HepG2 (cell line): ENCODE measurements around the gene DHRS11. TPM values are rescaled to one million over a fixed set of nuclear protein-coding genes. Genes with fewer than 3 reads are reported as not detected.
A peak's percentile ranks its signal among the peaks of the same experiment; 100 is the strongest.

Experiments
- DPF2 ChIP-seq: sonication (generic); formaldehyde crosslinking; IDR thresholded peaks from 2 replicates; pipeline ENCODE4 v1.4.0; 2020; ENCODE audit warnings: mild to moderate bottlenecking, low read depth, missing genetic modification reagents, borderline replicate concordance
- JUN ChIP-seq: sonication (generic); formaldehyde crosslinking; IDR thresholded peaks from 2 replicates; pipeline ENCODE4 v1.4.0; 2020; ENCODE audit warnings: mild to moderate bottlenecking, missing genetic modification reagents
- KAT8 ChIP-seq: IDR thresholded peaks from 2 replicates; pipeline ENCODE4 v1.6.1; 2016; ENCODE audit warnings: missing genetic modification reagents, missing compliant biosample characterization
- SMAD9 ChIP-seq: sonication (generic); formaldehyde crosslinking; IDR thresholded peaks from 2 replicates; pipeline ENCODE4 v1.5.1; 2020; ENCODE audit warnings: mild to moderate bottlenecking, missing genetic modification reagents
- U2AF1 ChIP-seq: fragments of 200-400 bp; formaldehyde crosslinking; optimal IDR thresholded peaks from 2 replicates; pipeline ENCODE3; 2017; ENCODE audit warnings: mild to moderate bottlenecking, low read depth, low read length
- ZFP37 ChIP-seq: sonication (generic); formaldehyde crosslinking; IDR thresholded peaks from 2 replicates; pipeline ENCODE4 v1.4.0; 2020; ENCODE audit warnings: missing genetic modification reagents, borderline replicate concordance
- ZNF24 ChIP-seq: fragments of 450-650 bp; IDR thresholded peaks from 2 replicates; pipeline ENCODE4 v1.6.1; 2017; ENCODE audit warnings: antibody characterized with exemption, mild to moderate bottlenecking
- ZNF333 ChIP-seq: sonication (generic); formaldehyde crosslinking; IDR thresholded peaks from 2 replicates; pipeline ENCODE4 v1.4.0; 2020; ENCODE audit warnings: mild to moderate bottlenecking, missing genetic modification reagents, borderline replicate concordance
- polyA plus RNA-seq, 8 experiments: library from polyadenylated mRNA; depleted of rRNA in 3 of 8; stranded (reverse) in 7 of 8; unstranded in 1 of 8; fragments of >200 nt; fragmentation: Illumina TruSeq in 4 of 8; extraction: Trizol in 4 of 8; gene quantifications; 2 replicates each; pipeline versions ENCODE4 v1.2.1 to v1.2.3, GENCODE V29; 2011 to 2016; ENCODE audit warnings: low read depth in 4 of 8, missing spikeins in 1 of 8, mixed read lengths in 1 of 8; ENCODE audit not compliant: insufficient read depth in 1 of 8
- total RNA-seq, 5 experiments: library from RNA; depleted of rRNA; stranded (reverse); fragments of >200 nt; fragmentation: Illumina TruSeq; extraction: Trizol; gene quantifications; 2 replicates each; pipeline ENCODE4 v1.2.3, GENCODE V29; 2016; ENCODE audit warnings: low read depth in 1 of 5
- TF ChIP-seq, protein P1 (sequence below): sonication (generic); formaldehyde crosslinking; IDR thresholded peaks from 2 replicates; pipeline ENCODE4 v1.4.0; 2020; ENCODE audit warnings: missing genetic modification reagents
- TF ChIP-seq, protein P2 (sequence below): sonication (generic); formaldehyde crosslinking; IDR thresholded peaks from 2 replicates; pipeline ENCODE4 v1.5.0; 2020; ENCODE audit warnings: missing genetic modification reagents
- TF ChIP-seq, protein P3 (sequence below): sonication (generic); formaldehyde crosslinking; IDR thresholded peaks from 2 replicates; pipeline ENCODE4 v1.4.0; 2020; ENCODE audit warnings: mild to moderate bottlenecking, missing genetic modification reagents, borderline replicate concordance
- TF ChIP-seq, protein P4 (sequence below): sonication (generic); formaldehyde crosslinking; IDR thresholded peaks from 2 replicates; pipeline ENCODE4 v1.4.0; 2020; ENCODE audit warnings: missing genetic modification reagents, borderline replicate concordance

The DHRS11 gene
- total and polyA plus RNA-seq, 2 of the 13 experiments (the other 11 are each of a cell fraction or from before 2014, with no cell fraction given): 28.4 to 41.9 TPM

DNA sequence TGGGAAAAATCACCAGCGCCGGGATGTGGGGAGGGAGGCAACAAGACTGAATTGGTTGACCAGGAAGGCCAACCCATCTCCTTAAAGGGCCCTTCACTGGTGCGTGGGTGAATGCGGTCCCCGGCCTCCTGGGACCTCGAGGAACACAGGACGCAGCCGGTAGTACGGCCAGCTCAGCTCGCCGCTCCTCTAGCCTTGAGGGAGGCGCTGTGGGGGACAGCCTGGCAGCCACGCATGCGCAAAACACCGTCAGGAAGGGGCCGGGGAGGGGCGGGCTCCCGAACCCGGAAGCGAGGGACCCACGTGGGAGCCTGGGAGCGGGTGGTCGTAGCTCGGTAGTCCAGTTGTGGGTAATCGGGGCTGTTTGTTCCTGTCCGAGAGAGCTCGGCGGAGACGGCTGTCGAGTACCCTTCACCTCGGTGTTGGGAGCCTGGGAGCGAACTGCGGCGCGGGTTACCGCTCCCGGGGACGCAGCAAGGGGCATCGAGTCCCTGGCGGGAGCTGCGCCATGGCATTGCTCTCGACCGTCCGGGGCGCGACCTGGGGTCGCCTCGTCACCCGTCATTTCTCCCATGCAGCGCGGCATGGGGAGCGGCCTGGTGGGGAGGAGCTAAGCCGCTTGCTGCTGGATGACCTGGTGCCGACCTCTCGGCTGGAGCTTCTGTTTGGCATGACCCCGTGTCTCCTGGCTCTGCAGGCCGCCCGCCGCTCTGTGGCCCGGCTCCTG, 9.8 kb downstream of the DHRS11 start, which contains the start of gene MRM1 (continued):
- TF ChIP-seq, protein P1, sequence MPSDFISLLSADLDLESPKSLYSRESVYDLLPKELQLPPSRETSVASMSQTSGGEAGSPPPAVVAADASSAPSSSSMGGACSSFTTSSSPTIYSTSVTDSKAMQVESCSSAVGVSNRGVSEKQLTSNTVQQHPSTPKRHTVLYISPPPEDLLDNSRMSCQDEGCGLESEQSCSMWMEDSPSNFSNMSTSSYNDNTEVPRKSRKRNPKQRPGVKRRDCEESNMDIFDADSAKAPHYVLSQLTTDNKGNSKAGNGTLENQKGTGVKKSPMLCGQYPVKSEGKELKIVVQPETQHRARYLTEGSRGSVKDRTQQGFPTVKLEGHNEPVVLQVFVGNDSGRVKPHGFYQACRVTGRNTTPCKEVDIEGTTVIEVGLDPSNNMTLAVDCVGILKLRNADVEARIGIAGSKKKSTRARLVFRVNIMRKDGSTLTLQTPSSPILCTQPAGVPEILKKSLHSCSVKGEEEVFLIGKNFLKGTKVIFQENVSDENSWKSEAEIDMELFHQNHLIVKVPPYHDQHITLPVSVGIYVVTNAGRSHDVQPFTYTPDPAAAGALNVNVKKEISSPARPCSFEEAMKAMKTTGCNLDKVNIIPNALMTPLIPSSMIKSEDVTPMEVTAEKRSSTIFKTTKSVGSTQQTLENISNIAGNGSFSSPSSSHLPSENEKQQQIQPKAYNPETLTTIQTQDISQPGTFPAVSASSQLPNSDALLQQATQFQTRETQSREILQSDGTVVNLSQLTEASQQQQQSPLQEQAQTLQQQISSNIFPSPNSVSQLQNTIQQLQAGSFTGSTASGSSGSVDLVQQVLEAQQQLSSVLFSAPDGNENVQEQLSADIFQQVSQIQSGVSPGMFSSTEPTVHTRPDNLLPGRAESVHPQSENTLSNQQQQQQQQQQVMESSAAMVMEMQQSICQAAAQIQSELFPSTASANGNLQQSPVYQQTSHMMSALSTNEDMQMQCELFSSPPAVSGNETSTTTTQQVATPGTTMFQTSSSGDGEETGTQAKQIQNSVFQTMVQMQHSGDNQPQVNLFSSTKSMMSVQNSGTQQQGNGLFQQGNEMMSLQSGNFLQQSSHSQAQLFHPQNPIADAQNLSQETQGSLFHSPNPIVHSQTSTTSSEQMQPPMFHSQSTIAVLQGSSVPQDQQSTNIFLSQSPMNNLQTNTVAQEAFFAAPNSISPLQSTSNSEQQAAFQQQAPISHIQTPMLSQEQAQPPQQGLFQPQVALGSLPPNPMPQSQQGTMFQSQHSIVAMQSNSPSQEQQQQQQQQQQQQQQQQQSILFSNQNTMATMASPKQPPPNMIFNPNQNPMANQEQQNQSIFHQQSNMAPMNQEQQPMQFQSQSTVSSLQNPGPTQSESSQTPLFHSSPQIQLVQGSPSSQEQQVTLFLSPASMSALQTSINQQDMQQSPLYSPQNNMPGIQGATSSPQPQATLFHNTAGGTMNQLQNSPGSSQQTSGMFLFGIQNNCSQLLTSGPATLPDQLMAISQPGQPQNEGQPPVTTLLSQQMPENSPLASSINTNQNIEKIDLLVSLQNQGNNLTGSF (CRISPR knock-in tag): peak; percentile 34; the same call in 1 of the 2 replicates
- TF ChIP-seq, protein P2, sequence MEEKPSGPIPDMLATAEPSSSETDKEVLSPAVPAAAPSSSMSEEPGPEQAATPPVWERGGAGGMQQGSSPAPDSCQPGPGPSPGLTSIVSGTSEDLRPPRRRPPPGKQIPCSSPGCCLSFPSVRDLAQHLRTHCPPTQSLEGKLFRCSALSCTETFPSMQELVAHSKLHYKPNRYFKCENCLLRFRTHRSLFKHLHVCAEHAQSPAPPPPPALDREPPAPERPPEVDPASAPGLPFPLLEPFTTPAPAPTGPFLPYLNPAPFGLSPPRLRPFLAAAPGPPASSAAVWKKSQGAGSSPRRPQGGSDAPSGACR: peak; percentile 89
- TF ChIP-seq ZNF24 (no peak), ZNF333 (no peak), DPF2 (CRISPR knock-in tag) (no peak), SMAD9 (CRISPR knock-in tag) (no peak), JUN (CRISPR knock-in tag) (no peak), U2AF1 (no peak), ZFP37 (CRISPR knock-in tag) (no peak; the same call in 1 of the 2 replicates), KAT8 (peak; percentile 91)
- TF ChIP-seq, protein P3, sequence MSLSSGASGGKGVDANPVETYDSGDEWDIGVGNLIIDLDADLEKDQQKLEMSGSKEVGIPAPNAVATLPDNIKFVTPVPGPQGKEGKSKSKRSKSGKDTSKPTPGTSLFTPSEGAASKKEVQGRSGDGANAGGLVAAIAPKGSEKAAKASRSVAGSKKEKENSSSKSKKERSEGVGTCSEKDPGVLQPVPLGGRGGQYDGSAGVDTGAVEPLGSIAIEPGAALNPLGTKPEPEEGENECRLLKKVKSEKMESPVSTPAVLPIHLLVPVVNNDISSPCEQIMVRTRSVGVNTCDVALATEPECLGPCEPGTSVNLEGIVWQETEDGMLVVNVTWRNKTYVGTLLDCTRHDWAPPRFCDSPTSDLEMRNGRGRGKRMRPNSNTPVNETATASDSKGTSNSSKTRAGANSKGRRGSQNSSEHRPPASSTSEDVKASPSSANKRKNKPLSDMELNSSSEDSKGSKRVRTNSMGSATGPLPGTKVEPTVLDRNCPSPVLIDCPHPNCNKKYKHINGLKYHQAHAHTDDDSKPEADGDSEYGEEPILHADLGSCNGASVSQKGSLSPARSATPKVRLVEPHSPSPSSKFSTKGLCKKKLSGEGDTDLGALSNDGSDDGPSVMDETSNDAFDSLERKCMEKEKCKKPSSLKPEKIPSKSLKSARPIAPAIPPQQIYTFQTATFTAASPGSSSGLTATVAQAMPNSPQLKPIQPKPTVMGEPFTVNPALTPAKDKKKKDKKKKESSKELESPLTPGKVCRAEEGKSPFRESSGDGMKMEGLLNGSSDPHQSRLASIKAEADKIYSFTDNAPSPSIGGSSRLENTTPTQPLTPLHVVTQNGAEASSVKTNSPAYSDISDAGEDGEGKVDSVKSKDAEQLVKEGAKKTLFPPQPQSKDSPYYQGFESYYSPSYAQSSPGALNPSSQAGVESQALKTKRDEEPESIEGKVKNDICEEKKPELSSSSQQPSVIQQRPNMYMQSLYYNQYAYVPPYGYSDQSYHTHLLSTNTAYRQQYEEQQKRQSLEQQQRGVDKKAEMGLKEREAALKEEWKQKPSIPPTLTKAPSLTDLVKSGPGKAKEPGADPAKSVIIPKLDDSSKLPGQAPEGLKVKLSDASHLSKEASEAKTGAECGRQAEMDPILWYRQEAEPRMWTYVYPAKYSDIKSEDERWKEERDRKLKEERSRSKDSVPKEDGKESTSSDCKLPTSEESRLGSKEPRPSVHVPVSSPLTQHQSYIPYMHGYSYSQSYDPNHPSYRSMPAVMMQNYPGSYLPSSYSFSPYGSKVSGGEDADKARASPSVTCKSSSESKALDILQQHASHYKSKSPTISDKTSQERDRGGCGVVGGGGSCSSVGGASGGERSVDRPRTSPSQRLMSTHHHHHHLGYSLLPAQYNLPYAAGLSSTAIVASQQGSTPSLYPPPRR: peak; percentile 37
- TF ChIP-seq, protein P4, sequence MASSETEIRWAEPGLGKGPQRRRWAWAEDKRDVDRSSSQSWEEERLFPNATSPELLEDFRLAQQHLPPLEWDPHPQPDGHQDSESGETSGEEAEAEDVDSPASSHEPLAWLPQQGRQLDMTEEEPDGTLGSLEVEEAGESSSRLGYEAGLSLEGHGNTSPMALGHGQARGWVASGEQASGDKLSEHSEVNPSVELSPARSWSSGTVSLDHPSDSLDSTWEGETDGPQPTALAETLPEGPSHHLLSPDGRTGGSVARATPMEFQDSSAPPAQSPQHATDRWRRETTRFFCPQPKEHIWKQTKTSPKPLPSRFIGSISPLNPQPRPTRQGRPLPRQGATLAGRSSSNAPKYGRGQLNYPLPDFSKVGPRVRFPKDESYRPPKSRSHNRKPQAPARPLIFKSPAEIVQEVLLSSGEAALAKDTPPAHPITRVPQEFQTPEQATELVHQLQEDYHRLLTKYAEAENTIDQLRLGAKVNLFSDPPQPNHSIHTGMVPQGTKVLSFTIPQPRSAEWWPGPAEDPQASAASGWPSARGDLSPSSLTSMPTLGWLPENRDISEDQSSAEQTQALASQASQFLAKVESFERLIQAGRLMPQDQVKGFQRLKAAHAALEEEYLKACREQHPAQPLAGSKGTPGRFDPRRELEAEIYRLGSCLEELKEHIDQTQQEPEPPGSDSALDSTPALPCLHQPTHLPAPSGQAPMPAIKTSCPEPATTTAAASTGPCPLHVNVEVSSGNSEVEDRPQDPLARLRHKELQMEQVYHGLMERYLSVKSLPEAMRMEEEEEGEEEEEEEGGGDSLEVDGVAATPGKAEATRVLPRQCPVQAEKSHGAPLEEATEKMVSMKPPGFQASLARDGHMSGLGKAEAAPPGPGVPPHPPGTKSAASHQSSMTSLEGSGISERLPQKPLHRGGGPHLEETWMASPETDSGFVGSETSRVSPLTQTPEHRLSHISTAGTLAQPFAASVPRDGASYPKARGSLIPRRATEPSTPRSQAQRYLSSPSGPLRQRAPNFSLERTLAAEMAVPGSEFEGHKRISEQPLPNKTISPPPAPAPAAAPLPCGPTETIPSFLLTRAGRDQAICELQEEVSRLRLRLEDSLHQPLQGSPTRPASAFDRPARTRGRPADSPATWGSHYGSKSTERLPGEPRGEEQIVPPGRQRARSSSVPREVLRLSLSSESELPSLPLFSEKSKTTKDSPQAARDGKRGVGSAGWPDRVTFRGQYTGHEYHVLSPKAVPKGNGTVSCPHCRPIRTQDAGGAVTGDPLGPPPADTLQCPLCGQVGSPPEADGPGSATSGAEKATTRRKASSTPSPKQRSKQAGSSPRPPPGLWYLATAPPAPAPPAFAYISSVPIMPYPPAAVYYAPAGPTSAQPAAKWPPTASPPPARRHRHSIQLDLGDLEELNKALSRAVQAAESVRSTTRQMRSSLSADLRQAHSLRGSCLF (CRISPR knock-in tag): no peak
